ENCODE measurements around the gene PRKD2. TPM values are rescaled to one million over a fixed set of nuclear protein-coding genes. Genes with fewer than 3 reads are reported as not detected.

PRKD2 gene
- total RNA-seq, 1 donor from 2014 or later = 41.9 TPM

- Mint-ChIP-seq H3K4me3 (ENCODE audit: unreplicated experiment) (peak within 1 kb of the TSS; percentile 98), H3K9me3 (ENCODE audit: unreplicated experiment) (no peaks in the 10 kb centered on the region), H3K27ac (ENCODE audit: unreplicated experiment) (peak within 1 kb of the TSS; percentile 78), H3K4me1 (ENCODE audit: unreplicated experiment) (peaks cover 27% of the 10 kb centered on the region), H3K27me3 (ENCODE audit: unreplicated experiment) (no peaks in the 10 kb centered on the region), H3K36me3 (ENCODE audit: unreplicated experiment) (peaks cover 6% of the 10 kb centered on the region)
- no peak for DNase-seq (ENCODE audit: extremely low spot score, unreplicated experiment)
- TF ChIP-seq CTCF (IDR thresholded peaks at IDR 0.05) = no peak
Measured at GRCh38 chr19:46745521-46746280, 28.8 kb upstream of the PRKD2 start, which contains the start of gene FKRP. Gene FKRP, plus strand, starts transcription at chr19:46746057. Its CDS starts 9,394 bp downstream, at chr19:46755451.

DNA sequence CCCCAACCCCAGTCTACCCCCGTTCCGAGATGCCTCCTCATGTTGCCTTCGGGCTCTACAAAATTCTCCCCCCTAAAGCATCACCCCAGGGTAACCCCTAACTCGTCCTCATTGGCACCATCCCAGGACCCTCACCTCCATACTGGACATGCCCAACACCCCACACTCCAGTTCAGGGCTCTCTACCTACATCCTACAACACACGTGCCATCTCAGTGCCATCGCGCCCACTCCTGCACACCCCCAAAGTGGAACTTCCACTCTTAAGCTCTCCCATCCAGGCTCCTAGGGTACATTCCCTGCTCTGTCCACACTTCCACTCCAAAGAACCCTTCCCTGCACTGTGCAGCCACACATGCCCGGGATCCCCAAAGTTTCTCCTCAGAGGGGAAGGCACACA lies 28.1 kb upstream of the PRKD2 start:
- Mint-ChIP-seq H3K4me3 (ENCODE audit: unreplicated experiment) (peak overlapping the region; percentile 98), H3K36me3 (ENCODE audit: unreplicated experiment) (peaks cover 5% of the 10 kb centered on the region), H3K27me3 (ENCODE audit: unreplicated experiment) (no peaks in the 10 kb centered on the region), H3K4me1 (ENCODE audit: unreplicated experiment) (peaks cover 29% of the 10 kb centered on the region), H3K9me3 (ENCODE audit: unreplicated experiment) (no peaks in the 10 kb centered on the region), H3K27ac (ENCODE audit: unreplicated experiment) (peak overlapping the region; percentile 75)
- no peak for DNase-seq (ENCODE audit: extremely low spot score, unreplicated experiment)
- TF ChIP-seq CTCF (IDR thresholded peaks at IDR 0.05) = no peak

DNA sequence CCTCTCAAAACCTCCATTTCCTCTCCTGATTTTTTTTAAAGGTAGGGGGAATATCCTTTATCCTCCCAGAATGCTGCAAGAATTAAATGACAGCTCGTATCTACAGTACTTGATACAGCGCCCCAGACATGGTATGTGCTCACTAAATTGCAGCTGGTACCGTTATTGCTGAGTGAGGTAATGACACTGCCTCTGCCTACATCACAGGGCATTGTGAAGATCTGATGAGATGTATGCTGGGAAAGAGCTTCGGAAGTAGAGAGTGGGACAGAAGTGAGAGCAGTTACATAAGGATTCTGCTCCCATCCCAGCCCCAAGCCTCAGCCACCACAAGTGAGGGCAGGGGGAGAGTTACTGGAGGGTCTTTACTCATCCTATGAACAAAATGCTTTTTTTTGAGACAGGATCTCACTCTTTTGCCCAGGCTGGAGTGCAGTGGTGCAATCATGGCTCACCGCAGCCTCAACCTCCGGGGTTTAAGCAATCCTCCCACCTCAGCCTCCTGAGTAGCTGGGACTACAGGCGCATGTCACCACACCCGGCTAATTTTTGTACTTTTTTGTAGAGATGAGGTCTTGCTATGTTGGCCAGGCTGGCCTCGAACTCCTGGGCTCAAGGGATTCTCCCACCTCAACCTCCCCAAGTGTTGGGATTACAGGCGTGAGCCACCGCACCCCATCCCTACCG lies 27.2 kb upstream of the PRKD2 start:
- H3K4me3 Mint-ChIP-seq (ENCODE audit: unreplicated experiment) = peak overlapping the region; percentile 98
- H3K4me1 Mint-ChIP-seq (ENCODE audit: unreplicated experiment) = peaks cover 34% of the 10 kb centered on the region
- DNase-seq (ENCODE audit: extremely low spot score, unreplicated experiment) = no peak
- no peak overlapping the region for H3K27ac Mint-ChIP-seq (ENCODE audit: unreplicated experiment)
- no peaks in the 10 kb centered on the region for H3K9me3 Mint-ChIP-seq (ENCODE audit: unreplicated experiment)
- H3K27me3 Mint-ChIP-seq (ENCODE audit: unreplicated experiment) = no peaks in the 10 kb centered on the region
- peaks cover 5% of the 10 kb centered on the region for H3K36me3 Mint-ChIP-seq (ENCODE audit: unreplicated experiment)
- TF ChIP-seq CTCF (IDR thresholded peaks at IDR 0.05) = no peak

GRCh38 chr19:46742926-46743480 lies 26.1 kb upstream of the PRKD2 start:
- no peak for DNase-seq (ENCODE audit: extremely low spot score, unreplicated experiment)
- Mint-ChIP-seq H3K36me3 (ENCODE audit: unreplicated experiment) (peaks cover under 1% of the 10 kb centered on the region), H3K9me3 (ENCODE audit: unreplicated experiment) (no peaks in the 10 kb centered on the region), H3K4me1 (ENCODE audit: unreplicated experiment) (peaks cover 34% of the 10 kb centered on the region), H3K27me3 (ENCODE audit: unreplicated experiment) (no peaks in the 10 kb centered on the region), H3K4me3 (ENCODE audit: unreplicated experiment) (peak overlapping the region; percentile 2), H3K27ac (ENCODE audit: unreplicated experiment) (peak overlapping the region; percentile 16)
- TF ChIP-seq CTCF (IDR thresholded peaks at IDR 0.05) = no peak

DNA sequence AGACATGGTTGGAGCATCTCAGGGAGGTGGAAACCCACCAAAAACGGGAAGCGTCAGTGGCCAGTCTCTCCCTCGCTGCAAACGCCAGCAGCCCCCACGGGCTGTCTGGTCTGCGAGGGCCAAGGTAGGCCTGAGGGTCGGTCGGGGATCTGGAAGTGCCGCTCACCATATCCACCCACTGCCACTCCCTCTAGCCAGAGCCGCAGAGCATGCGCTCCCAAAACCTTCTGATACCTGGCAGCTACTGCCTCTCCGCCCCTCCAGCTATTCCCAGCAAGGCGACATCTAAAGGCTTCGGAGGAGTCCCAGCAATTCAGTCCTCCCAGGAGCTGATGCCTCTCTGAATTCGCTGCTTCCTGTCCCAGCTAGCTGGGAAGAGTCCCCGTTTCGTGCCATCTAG lies 24.5 kb upstream of the PRKD2 start:
- H3K27me3 Mint-ChIP-seq (ENCODE audit: unreplicated experiment) = no peaks in the 10 kb centered on the region
- no peak for TF ChIP-seq CTCF (IDR thresholded peaks at IDR 0.05)
- no peak for DNase-seq (ENCODE audit: extremely low spot score, unreplicated experiment)
- peaks cover 34% of the 10 kb centered on the region for H3K4me1 Mint-ChIP-seq (ENCODE audit: unreplicated experiment)
- no peak overlapping the region for H3K4me3 Mint-ChIP-seq (ENCODE audit: unreplicated experiment)
- no peak overlapping the region for H3K27ac Mint-ChIP-seq (ENCODE audit: unreplicated experiment)
- peaks cover 7% of the 10 kb centered on the region for H3K36me3 Mint-ChIP-seq (ENCODE audit: unreplicated experiment)
- no peaks in the 10 kb centered on the region for H3K9me3 Mint-ChIP-seq (ENCODE audit: unreplicated experiment)

All from osteocyte (in vitro differentiated cells).